ENCODE data around the gene PDE4DIP. TPM values are rescaled to one million over a fixed set of nuclear protein-coding genes. Genes with fewer than 3 reads are reported as not detected.
"Not testable (repeated sequence)": the region's sequence is repeated elsewhere in the genome, so short reads cannot be mapped to it uniquely, and the experiment has no call there.

Gene PDE4DIP
- total and polyA plus RNA-seq, 2 donors: 13.6 to 15.7 TPM

DNA sequence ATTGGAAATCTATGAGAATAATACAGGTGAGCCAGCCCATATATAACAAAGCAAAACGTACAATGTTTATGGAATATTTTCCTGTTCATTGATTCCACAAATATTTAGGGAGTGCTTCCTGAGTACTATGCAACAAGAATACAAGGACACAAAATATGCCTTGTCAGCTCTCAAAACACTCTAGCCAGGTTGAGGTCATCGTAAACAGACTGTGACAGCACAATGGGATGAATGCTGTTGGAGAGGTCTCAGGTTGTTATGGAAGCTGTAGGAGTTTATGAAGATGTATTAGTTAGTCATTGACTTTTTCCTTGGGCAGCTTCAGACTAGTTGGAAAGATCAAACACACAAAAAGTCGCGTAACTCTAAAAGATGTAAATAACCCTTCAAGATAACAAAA is 42.1 kb downstream of the PDE4DIP start:
- WGBS: no CpG with 5 or more reads among the region's 4 CpGs
- H3K4me3 ChIP-seq (ENCODE audit: low read length in 2 of 2); H3K36me3 ChIP-seq (ENCODE audit: control insufficient read depth in 2 of 2, insufficient read depth in 2 of 2, low read length in 1 of 2); H3K4me1 ChIP-seq (ENCODE audit: control insufficient read depth in 2 of 2, insufficient read depth in 2 of 2, low read length in 2 of 2); H3K27me3 ChIP-seq (ENCODE audit: control insufficient read depth in 2 of 2, insufficient read depth in 1 of 2, low read length in 1 of 2); H3K9me3 ChIP-seq (ENCODE audit: control insufficient read depth in 2 of 2, insufficient read depth in 1 of 2, low read length in 1 of 2); DNase-seq (ENCODE audit: low read depth in 6 of 9, low spot score in 9 of 9); H3K27ac ChIP-seq (ENCODE audit: low read depth in 1 of 2, low read length in 1 of 2): not testable (repeated sequence)

DNA sequence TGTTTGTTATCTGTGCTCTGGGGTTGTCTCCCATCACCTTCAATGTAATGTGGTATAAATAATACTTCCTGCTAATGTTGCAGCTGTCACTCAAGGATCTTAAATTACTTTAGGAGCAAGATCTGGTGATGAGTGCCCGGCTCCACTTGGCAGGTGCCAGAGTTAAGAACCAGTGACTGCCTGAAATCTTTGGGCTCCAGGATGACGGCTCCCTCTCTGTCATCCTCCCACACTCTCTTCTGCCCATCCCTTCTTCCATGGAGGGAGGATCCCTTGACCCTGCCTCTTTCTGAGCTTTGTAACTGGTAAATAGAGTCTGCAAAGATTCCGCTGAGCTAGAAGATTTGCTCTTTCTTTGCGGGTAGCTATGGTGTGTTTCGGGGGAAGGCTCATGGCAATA is 44.4 kb downstream of the PDE4DIP start:
- not testable (repeated sequence) for H3K27ac ChIP-seq (ENCODE audit: low read depth in 1 of 2, low read length in 1 of 2); H3K9me3 ChIP-seq (ENCODE audit: control insufficient read depth in 2 of 2, insufficient read depth in 1 of 2, low read length in 1 of 2); DNase-seq (ENCODE audit: low read depth in 6 of 9, low spot score in 9 of 9); H3K36me3 ChIP-seq (ENCODE audit: control insufficient read depth in 2 of 2, insufficient read depth in 2 of 2, low read length in 1 of 2); H3K4me3 ChIP-seq (ENCODE audit: low read length in 2 of 2); H3K4me1 ChIP-seq (ENCODE audit: control insufficient read depth in 2 of 2, insufficient read depth in 2 of 2, low read length in 2 of 2); H3K27me3 ChIP-seq (ENCODE audit: control insufficient read depth in 2 of 2, insufficient read depth in 1 of 2, low read length in 1 of 2)
- WGBS: no CpG with 5 or more reads among the region's 5 CpGs

DNA sequence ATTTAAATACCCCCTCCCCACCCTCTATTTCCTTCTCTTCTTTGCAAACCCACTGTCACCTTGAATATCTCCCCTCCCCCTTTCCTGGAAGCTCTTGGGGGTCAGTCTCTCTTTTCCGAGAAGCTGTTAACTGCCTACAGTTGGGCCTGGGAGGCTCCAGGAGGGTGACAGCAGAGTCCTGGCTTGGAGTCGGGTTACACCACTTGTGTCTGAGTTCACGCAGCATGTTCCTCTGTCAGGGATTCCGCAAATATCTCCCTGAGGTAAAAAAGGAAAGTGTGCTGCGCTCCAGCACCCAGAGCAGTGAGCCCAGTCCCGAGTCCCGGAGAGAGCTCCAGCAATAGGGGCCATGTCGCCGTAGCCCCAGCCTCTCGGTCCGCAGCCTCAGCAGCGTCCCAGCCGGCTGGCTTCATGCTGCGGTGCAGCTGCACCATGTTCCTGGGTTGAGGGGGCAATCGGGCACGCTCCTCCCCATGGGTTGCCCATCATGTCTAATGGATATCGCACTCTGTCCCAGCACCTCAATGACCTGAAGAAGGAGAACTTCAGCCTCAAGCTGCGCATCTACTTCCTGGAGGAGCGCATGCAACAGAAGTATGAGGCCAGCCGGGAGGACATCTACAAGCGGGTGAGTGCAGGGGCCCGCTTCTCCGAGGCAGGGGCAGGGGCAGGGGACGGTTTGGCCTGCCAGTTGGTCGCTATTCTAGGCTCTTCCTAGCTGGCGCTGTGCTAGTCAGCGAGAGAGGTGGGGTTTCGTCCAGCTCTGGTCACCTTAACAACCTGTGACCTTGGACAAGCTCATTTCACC is 45.2 kb downstream of the PDE4DIP start:
- H3K4me3 ChIP-seq (ENCODE audit: low read length in 2 of 2); H3K36me3 ChIP-seq (ENCODE audit: control insufficient read depth in 2 of 2, insufficient read depth in 2 of 2, low read length in 1 of 2); H3K27me3 ChIP-seq (ENCODE audit: control insufficient read depth in 2 of 2, insufficient read depth in 1 of 2, low read length in 1 of 2); H3K27ac ChIP-seq (ENCODE audit: low read depth in 1 of 2, low read length in 1 of 2); H3K4me1 ChIP-seq (ENCODE audit: control insufficient read depth in 2 of 2, insufficient read depth in 2 of 2, low read length in 2 of 2); H3K9me3 ChIP-seq (ENCODE audit: control insufficient read depth in 2 of 2, insufficient read depth in 1 of 2, low read length in 1 of 2); DNase-seq (ENCODE audit: low read depth in 6 of 9, low spot score in 9 of 9): not testable (repeated sequence)
- 94% methylated on average over 8 of the region's 28 CpGs for WGBS

DNA sequence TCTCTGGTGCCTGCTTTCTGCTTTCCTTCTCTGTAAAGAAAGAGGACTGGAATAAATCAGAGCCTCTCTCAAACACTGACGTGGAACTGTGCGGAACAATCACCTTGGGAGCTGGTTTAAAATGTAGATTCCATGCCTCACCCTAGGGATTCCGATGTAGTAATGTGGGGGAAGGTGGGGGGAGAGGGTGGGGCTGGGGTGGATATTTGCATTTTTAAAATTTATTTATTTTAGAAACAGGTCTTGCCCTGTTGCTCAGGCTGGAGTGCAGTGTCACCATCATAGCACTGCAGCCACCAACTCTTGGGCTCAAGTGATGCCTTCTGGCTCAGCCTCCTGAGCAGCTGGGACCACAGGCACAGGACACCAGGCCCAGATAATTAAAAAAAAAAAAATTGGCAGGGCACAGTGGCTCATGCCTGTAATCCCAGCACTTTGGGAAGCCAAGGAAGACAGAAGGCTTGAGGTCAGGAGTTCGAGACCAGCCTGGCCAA is 45.9 kb downstream of the PDE4DIP start:
- not testable (repeated sequence) for H3K36me3 ChIP-seq (ENCODE audit: control insufficient read depth in 2 of 2, insufficient read depth in 2 of 2, low read length in 1 of 2); H3K27me3 ChIP-seq (ENCODE audit: control insufficient read depth in 2 of 2, insufficient read depth in 1 of 2, low read length in 1 of 2); H3K27ac ChIP-seq (ENCODE audit: low read depth in 1 of 2, low read length in 1 of 2); H3K9me3 ChIP-seq (ENCODE audit: control insufficient read depth in 2 of 2, insufficient read depth in 1 of 2, low read length in 1 of 2); DNase-seq (ENCODE audit: low read depth in 6 of 9, low spot score in 9 of 9); H3K4me1 ChIP-seq (ENCODE audit: control insufficient read depth in 2 of 2, insufficient read depth in 2 of 2, low read length in 2 of 2); H3K4me3 ChIP-seq (ENCODE audit: low read length in 2 of 2)
- no CpG with 5 or more reads among the region's 4 CpGs for WGBS

DNA sequence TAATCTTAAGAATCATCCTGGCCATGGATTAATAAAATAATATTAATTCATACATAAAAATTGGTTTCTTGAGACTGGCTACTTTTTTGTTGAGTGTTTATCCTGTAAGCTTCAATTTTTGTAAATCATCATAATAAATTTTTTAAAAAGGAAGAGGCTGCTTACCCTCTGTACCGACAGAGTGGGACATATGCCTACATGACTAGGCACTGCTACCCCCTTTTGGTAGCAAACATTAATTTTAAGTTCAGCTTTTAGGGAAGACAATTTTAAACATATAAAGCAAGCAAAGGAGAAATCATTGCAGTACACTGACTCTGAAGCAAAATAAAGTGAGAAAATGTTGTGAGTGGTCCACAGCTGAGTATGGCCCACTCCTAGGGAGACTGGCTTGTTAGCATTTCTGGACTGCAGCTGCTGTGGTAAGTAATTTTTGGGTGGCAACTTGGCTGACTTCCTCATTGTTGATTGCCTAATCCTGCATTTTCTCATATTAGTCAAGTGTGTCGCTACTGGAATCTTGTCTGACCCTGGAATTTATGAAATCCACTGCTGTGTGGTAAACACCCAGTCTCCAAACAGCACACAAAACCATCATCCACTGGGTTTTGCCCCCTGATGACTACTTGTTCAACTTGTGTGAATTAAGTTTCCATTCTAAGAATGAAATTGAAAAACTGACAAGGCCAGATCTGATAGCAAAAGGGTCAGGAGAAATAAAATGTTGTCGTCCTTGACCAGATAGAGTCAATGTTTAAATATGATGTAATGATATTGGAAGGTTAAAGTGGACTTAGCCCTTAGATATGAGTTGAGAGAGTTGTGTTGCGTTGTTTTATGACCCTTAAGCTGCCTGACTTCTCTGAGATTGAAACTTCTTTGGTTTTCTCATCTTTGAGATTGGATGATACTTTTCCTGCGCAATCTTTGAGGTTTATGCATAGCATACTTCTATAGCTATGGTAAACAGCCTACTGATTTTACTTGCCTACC is 50.4 kb downstream of the PDE4DIP start:
- H3K4me1 ChIP-seq (ENCODE audit: control insufficient read depth in 2 of 2, insufficient read depth in 2 of 2, low read length in 2 of 2); H3K27ac ChIP-seq (ENCODE audit: low read depth in 1 of 2, low read length in 1 of 2); H3K4me3 ChIP-seq (ENCODE audit: low read length in 2 of 2); H3K27me3 ChIP-seq (ENCODE audit: control insufficient read depth in 2 of 2, insufficient read depth in 1 of 2, low read length in 1 of 2); H3K36me3 ChIP-seq (ENCODE audit: control insufficient read depth in 2 of 2, insufficient read depth in 2 of 2, low read length in 1 of 2); DNase-seq (ENCODE audit: low read depth in 6 of 9, low spot score in 9 of 9); H3K9me3 ChIP-seq (ENCODE audit: control insufficient read depth in 2 of 2, insufficient read depth in 1 of 2, low read length in 1 of 2): not testable (repeated sequence)
- no CpG with 5 or more reads among the region's 5 CpGs for WGBS

DNA sequence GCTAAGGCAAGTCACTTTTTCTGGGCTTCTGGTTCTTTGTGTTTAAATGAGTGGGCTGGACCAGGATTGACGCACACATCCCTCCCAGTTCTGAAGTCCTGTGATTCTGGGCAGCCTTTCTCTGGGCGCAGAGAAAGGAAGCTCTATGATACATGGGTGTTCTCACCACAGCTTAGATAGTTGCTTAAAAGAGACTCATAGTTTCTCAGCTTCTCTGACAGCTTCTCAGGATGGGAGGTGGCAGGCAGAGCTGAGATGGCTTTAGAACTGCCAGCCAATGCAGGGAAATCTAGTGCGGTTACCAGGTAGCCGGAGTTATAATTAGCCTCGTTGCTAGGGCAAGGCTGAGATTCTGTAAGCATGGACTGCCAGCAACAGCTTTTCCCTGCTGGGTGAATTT is 55.8 kb downstream of the PDE4DIP start:
- WGBS: no CpG with 5 or more reads among the region's 5 CpGs

DNA sequence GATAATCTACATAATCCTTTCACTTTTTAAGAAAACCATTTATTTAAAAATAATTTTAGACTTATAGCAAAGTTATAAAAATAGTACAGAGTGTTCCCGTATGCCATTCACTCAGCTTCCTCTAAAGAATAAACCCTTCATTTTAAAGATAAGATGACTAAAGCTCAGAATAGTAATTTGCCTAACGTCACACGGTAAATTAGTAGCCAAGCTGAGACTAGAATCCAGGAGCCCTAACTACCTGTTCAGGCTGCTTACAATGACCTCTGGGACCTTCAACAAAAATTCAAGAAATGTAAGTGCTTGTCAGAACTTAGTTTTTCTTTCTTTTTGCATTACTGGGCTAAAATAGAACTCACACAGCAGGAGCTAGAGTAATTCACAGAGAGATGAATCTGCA is 56.5 kb downstream of the PDE4DIP start:
- not testable (repeated sequence) for H3K27ac ChIP-seq (ENCODE audit: low read depth in 1 of 2, low read length in 1 of 2); H3K4me1 ChIP-seq (ENCODE audit: control insufficient read depth in 2 of 2, insufficient read depth in 2 of 2, low read length in 2 of 2); DNase-seq (ENCODE audit: low read depth in 6 of 9, low spot score in 9 of 9); H3K9me3 ChIP-seq (ENCODE audit: control insufficient read depth in 2 of 2, insufficient read depth in 1 of 2, low read length in 1 of 2); H3K4me3 ChIP-seq (ENCODE audit: low read length in 2 of 2); H3K36me3 ChIP-seq (ENCODE audit: control insufficient read depth in 2 of 2, insufficient read depth in 2 of 2, low read length in 1 of 2); H3K27me3 ChIP-seq (ENCODE audit: control insufficient read depth in 2 of 2, insufficient read depth in 1 of 2, low read length in 1 of 2)
- WGBS: no CpG with 5 or more reads among the region's 3 CpGs

More for the DNA sequence above, 55.8 kb downstream of the PDE4DIP start:
- not testable (repeated sequence) for H3K27me3 ChIP-seq (ENCODE audit: control insufficient read depth in 2 of 2, insufficient read depth in 1 of 2, low read length in 1 of 2); H3K27ac ChIP-seq (ENCODE audit: low read depth in 1 of 2, low read length in 1 of 2); DNase-seq (ENCODE audit: low read depth in 6 of 9, low spot score in 9 of 9); H3K36me3 ChIP-seq (ENCODE audit: control insufficient read depth in 2 of 2, insufficient read depth in 2 of 2, low read length in 1 of 2); H3K9me3 ChIP-seq (ENCODE audit: control insufficient read depth in 2 of 2, insufficient read depth in 1 of 2, low read length in 1 of 2); H3K4me1 ChIP-seq (ENCODE audit: control insufficient read depth in 2 of 2, insufficient read depth in 2 of 2, low read length in 2 of 2); H3K4me3 ChIP-seq (ENCODE audit: low read length in 2 of 2)

DNA sequence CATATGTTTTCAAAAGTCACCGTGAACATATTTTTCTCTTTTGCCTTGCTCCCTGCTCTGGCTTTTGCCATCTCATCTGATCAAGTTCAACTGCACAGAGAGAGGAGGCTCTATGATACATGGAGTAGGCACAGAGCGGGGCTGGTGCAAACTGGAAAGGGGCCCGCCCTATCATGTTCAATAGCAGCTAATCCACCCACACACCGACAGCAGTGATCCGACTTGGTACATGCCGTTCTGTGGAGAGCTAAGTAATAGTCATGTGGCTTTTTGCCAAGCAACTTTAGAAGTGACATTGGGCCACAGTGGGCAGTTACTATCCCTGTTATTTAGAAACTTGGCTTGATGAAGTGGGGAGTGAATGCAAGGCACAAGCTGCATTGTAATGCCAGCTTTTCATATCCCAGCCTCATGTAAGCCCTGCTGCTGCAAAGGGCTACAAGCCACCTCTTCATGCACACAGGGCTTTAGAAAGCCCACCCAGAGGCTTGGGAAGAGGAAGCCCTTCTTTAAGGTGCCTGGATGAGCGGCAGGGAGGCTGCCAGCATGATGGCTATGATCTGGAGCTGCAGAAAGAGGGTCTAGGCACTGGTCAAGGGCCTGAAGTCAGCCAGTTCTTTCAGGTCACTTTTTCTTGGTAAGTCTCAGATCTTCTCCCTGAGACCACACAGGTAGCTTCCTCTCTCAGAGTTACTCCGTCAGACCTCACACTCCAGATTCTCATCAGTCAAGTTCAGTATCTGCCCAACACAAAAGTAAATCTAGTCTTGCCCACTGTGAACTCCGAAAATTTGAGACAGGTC is 57.1 kb downstream of the PDE4DIP start:
- not testable (repeated sequence) for H3K4me1 ChIP-seq (ENCODE audit: control insufficient read depth in 2 of 2, insufficient read depth in 2 of 2, low read length in 2 of 2); H3K27me3 ChIP-seq (ENCODE audit: control insufficient read depth in 2 of 2, insufficient read depth in 1 of 2, low read length in 1 of 2); H3K27ac ChIP-seq (ENCODE audit: low read depth in 1 of 2, low read length in 1 of 2); DNase-seq (ENCODE audit: low read depth in 6 of 9, low spot score in 9 of 9); H3K36me3 ChIP-seq (ENCODE audit: control insufficient read depth in 2 of 2, insufficient read depth in 2 of 2, low read length in 1 of 2); H3K4me3 ChIP-seq (ENCODE audit: low read length in 2 of 2); H3K9me3 ChIP-seq (ENCODE audit: control insufficient read depth in 2 of 2, insufficient read depth in 1 of 2, low read length in 1 of 2)
- WGBS: 54% methylated on average over 3 of the region's 9 CpGs
